Lower leg skin (tissue), 3 donors: Measurements from ENCODE around the gene CEP112.

Experiments used
- POLR2A ChIP-seq, 2 donors: fragments of 450-650 bp; IDR thresholded peaks; one replicate each; pipeline ENCODE4 v1.6.1; 2016 to 2017; ENCODE audit warnings: antibody characterized with exemption in 2 of 2, mild to moderate bottlenecking in 1 of 2, moderate library complexity in 1 of 2
- TF ChIP-seq, protein P1 (sequence below), 3 donors: fragments of 450-650 bp; IDR thresholded peaks; one replicate each; pipeline ENCODE4 v1.5.1; 2016; ENCODE audit warnings: antibody characterized with exemption in 3 of 3, mild to moderate bottlenecking in 3 of 3, moderate library complexity in 2 of 3

DNA sequence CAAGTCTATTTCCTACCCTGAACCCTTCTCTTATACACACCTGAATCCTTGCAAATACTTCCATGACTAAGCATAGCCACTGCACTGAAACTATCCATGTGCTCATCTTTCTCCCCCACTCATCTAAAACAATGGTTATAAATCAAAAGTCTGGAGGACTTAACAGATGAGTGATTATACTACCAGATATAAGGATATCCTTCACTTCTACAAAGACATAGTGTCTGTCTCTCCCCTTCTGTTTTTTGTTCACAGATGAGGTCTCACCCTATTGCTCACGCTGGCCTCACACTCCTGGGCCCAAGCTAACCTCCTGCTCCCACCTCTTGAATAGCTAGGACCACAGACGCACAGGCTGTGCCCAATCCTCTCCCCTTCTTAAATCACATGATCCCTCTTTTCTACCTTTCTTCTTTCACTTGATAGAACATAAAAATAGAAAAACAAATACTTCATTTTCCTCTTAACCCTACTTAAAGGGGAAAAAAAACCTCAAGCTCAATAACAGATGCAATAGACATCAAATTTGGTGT, 19.2 kb downstream of the CEP112 start:
- TF ChIP-seq, protein P1, sequence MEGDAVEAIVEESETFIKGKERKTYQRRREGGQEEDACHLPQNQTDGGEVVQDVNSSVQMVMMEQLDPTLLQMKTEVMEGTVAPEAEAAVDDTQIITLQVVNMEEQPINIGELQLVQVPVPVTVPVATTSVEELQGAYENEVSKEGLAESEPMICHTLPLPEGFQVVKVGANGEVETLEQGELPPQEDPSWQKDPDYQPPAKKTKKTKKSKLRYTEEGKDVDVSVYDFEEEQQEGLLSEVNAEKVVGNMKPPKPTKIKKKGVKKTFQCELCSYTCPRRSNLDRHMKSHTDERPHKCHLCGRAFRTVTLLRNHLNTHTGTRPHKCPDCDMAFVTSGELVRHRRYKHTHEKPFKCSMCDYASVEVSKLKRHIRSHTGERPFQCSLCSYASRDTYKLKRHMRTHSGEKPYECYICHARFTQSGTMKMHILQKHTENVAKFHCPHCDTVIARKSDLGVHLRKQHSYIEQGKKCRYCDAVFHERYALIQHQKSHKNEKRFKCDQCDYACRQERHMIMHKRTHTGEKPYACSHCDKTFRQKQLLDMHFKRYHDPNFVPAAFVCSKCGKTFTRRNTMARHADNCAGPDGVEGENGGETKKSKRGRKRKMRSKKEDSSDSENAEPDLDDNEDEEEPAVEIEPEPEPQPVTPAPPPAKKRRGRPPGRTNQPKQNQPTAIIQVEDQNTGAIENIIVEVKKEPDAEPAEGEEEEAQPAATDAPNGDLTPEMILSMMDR (IDR thresholded peaks at IDR 0.05): no peak
- no peak for TF ChIP-seq POLR2A (IDR thresholded peaks at IDR 0.05)
